HG02763 (cell line): ENCODE data around the gene CCM2.

Experiments used
- ATAC-seq: cut with Tn5 transposase; IDR thresholded peaks from one replicate; pipeline ENCODE4 v1.9.1; 2021; ENCODE audit warnings: mild to moderate bottlenecking, moderate library complexity; ENCODE audit not compliant: unreplicated experiment

CCM2 gene

GRCh38 chr7:45000093-45001032, at the start of gene CCM2:
Gene CCM2, plus strand, starts transcription at chr7:45000201. Its CDS starts 133 bp downstream, at chr7:45000334.
- peak; percentile 2 for ATAC-seq

GRCh38 chr7:44953156-44953555, 46.8 kb upstream of the CCM2 start:
- ATAC-seq: no peak

GRCh38 chr7:44955733-44956132, 44.3 kb upstream of the CCM2 start:
- ATAC-seq: no peak

GRCh38 chr7:44956157-44956766, 43.7 kb upstream of the CCM2 start:
- no peak for ATAC-seq

- no peak for ATAC-seq
Measured at GRCh38 chr7:44958645-44959344, 41.2 kb upstream of the CCM2 start.

GRCh38 chr7:44959433-44959951, 40.5 kb upstream of the CCM2 start:
- no peak for ATAC-seq

GRCh38 chr7:44960011-44960580, 39.9 kb upstream of the CCM2 start:
- no peak for ATAC-seq

- no peak for ATAC-seq
Measured at GRCh38 chr7:44961844-44962482, 38.0 kb upstream of the CCM2 start.

- ATAC-seq: no peak
Measured at GRCh38 chr7:44962483-44963251, 37.3 kb upstream of the CCM2 start.

- ATAC-seq: no peak
Measured at GRCh38 chr7:44963364-44964290, 36.4 kb upstream of the CCM2 start.

GRCh38 chr7:44964384-44964830, 35.6 kb upstream of the CCM2 start:
- ATAC-seq: no peak

- ATAC-seq: no peak
Measured at GRCh38 chr7:44964831-44965440, 35.1 kb upstream of the CCM2 start.

GRCh38 chr7:44965441-44965903, 34.5 kb upstream of the CCM2 start:
- no peak for ATAC-seq

GRCh38 chr7:44965937-44966730, 33.9 kb upstream of the CCM2 start:
- no peak for ATAC-seq

- no peak for ATAC-seq
Measured at GRCh38 chr7:44966731-44967538, 33.1 kb upstream of the CCM2 start.
